Gastroesophageal sphincter (tissue), 4 donors: Measurements from ENCODE around the gene KNDC1. TPM values are rescaled to one million over a fixed set of nuclear protein-coding genes. Genes with fewer than 3 reads are reported as not detected.

Experiments used
- ATAC-seq: fragments of 150-250 bp; one replicate; pipeline ENCODE4 v1.9.1; 2016; ENCODE audit warnings: mild to moderate bottlenecking, moderate library complexity
- H3K27ac ChIP-seq, 4 donors: fragments of 200-600 bp; sonication (generic) in 3 of 4; 1 replicate in 3 of 4; 2 replicates in 1 of 4; pipeline ENCODE4 v1.5.1; 2016 to 2019
- H3K27me3 ChIP-seq: fragments of 200-600 bp; sonication (generic); one replicate; pipeline ENCODE4 v1.5.1; 2019
- H3K36me3 ChIP-seq, 2 donors: fragments of 200-600 bp; sonication (generic); one replicate each; pipeline ENCODE4 v1.5.1; 2019; ENCODE audit warnings: control low read depth in 1 of 2
- H3K4me1 ChIP-seq, 3 donors: fragments of 200-600 bp; sonication (generic); 1 replicate in 2 of 3; 2 replicates in 1 of 3; pipeline ENCODE4 v1.5.1; 2016 to 2019; ENCODE audit warnings: control low read depth in 2 of 3
- H3K4me3 ChIP-seq, 2 donors: fragments of 200-600 bp; sonication (generic); one replicate each; pipeline ENCODE4 v1.5.1; 2019; ENCODE audit warnings: mild to moderate bottlenecking in 1 of 2, moderate library complexity in 1 of 2
- H3K9me3 ChIP-seq, 3 donors: fragments of 200-600 bp; sonication (generic); one replicate each; pipeline ENCODE4 v1.5.1; 2017 to 2019; ENCODE audit warnings: control low read depth in 2 of 3
- CTCF ChIP-seq, 4 experiments: fragments of 200-600 bp in 2 of 4; fragments of 450-650 bp in 2 of 4; sonication (generic) in 1 of 4; IDR thresholded peaks; one replicate each; pipeline ENCODE4 v1.5.1; 2017 to 2019; ENCODE audit warnings: antibody characterized with exemption in 4 of 4, mild to moderate bottlenecking in 2 of 4, moderate library complexity in 2 of 4
- EP300 ChIP-seq: sonication (generic); formaldehyde crosslinking; IDR thresholded peaks from one replicate; pipeline ENCODE4 v1.6.1; 2017; ENCODE audit warnings: antibody characterized with exemption, mild to moderate bottlenecking
- POLR2A ChIP-seq, 2 donors: fragments of 450-650 bp; IDR thresholded peaks; one replicate each; pipeline ENCODE4 v1.6.1; 2017; ENCODE audit warnings: antibody characterized with exemption in 2 of 2, mild to moderate bottlenecking in 2 of 2, moderate library complexity in 1 of 2
- POLR2AphosphoS5 ChIP-seq: sonication (generic); formaldehyde crosslinking; IDR thresholded peaks from one replicate; pipeline ENCODE4 v1.6.1; 2017; ENCODE audit warnings: antibody characterized with exemption
- WGBS, 2 donors: methylation state at CpG; one replicate each; pipeline ENCODE4 v1.1.5; 2018; ENCODE audit warnings: low coverage in 1 of 2; 5-methylcytosine and 5-hydroxymethylcytosine counted together
- total RNA-seq, 4 donors: library from RNA; depleted of rRNA; stranded (reverse); fragments of >200 nt; gene quantifications; one replicate each; pipeline ENCODE4 v1.1.0, GENCODE V29; 2016

The KNDC1 gene
- total RNA-seq, 4 donors from 2014 or later = 0.62 to 3.4 (median 0.98) TPM

DNA sequence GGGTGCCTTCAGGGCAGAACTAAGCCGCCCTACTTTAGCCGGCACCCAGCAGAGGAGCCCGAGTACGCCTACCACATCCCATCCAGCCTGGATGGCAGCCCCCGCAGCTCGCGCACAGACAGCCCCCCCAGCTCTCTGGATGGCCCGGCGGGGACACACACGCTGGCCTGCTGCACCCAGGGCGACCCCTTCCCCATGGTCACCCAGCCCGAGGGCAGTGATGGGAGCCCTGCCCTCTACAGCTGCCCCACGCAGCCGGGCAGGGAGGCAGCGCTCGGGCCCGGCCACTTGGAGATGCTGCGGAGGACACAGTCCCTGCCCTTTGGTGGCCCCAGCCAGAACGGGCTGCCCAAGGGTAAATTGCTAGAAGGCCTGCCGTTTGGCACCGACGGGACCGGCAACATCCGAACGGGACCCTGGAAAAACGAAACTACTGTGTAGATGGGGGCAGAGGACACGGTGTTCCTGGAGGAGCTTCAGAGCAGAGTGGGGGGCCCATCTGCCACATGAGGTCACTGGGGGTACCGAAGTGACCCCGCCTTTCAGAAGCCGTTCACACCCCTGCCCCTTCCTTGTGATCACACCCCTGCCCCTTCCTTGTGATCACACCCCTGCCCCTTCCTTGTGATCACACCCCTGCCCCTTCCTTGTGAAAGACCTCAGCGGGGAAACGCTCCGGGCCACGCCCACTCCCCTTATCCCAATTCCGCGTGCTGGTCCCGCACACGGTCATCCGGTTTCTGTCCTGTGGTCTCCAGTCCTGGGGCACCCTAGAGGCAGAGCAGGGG, 30.8 kb upstream of the KNDC1 start:
- no peak overlapping the region for H3K27ac ChIP-seq
- TF ChIP-seq CTCF (IDR thresholded peaks at IDR 0.05) = no peak
- no peak for TF ChIP-seq EP300
- TF ChIP-seq POLR2AphosphoS5 = no peak
- no peak for TF ChIP-seq POLR2A (IDR thresholded peaks at IDR 0.05)
- H3K9me3 ChIP-seq = no peaks in the 10 kb centered on the region
- H3K4me3 ChIP-seq = no peak overlapping the region
- H3K27me3 ChIP-seq = peaks cover 56% of the 10 kb centered on the region
- H3K36me3 ChIP-seq = no peaks in the 10 kb centered on the region
- no CpG with 5 or more reads among the region's 39 CpGs for WGBS, 2 donors
- no peaks in the 10 kb centered on the region for H3K4me1 ChIP-seq
- no peak for ATAC-seq

DNA sequence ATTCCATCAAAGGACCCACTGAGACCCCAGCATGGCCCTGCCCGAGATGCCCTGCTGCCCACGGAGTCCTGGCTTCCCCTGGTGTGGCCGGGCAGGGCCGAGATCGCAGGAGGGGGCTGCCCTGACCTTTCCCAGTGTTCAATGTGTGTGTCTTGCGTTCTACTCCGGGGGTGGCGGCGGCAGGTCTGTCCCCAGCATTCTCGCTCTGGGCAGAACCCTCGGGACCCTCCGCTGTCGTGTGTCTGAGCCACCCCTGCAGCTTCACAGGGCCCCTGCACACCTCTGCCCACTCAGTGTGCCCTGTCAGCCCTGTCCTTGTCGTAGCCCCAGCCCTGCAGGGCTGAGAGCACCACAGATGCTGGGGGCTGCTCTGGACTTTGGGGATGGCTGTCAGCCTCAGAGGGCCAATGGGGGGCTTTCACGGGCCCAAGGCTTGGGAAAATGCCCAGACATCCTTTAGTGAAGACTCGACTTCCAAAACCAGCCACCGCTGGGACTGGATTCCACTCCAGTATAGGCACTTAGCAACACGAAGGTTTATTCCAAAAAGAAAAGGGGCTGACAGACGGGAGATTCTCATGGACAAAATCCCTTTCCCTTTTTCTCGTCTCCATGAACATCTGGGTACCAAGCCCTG, 30.0 kb upstream of the KNDC1 start:
- Histone ChIP-seq H3K4me3 (no peak overlapping the region), H3K27me3 (peaks cover 48% of the 10 kb centered on the region), H3K9me3 (no peaks in the 10 kb centered on the region), H3K36me3 (no peaks in the 10 kb centered on the region), H3K27ac (no peak overlapping the region), H3K4me1 (no peaks in the 10 kb centered on the region)
- no peak for ATAC-seq
- 16 to 32% methylated on average over 2 to 5 of the region's 20 CpGs for WGBS, 2 donors
- TF ChIP-seq POLR2AphosphoS5 (no peak), EP300 (no peak), CTCF (IDR thresholded peaks at IDR 0.05) (no peak), POLR2A (IDR thresholded peaks at IDR 0.05) (no peak)

DNA sequence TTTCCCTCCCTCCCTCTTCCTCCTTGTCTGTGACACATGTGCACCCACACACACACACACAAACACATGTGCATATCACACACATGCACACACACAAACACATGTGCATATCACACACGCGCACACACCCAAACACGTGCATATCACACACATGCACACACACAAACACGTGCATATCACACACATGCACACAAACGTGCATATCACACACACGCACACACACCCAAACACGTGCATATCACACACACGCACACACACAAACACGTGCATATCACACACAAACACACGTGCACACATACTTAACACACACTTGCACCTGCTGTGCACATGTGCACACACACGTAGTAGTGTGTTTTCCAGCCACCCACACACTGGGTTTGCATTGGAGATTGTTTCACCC, 29.4 kb upstream of the KNDC1 start:
- Histone ChIP-seq H3K4me3 (no peak overlapping the region), H3K36me3 (no peaks in the 10 kb centered on the region), H3K27me3 (peaks cover 42% of the 10 kb centered on the region), H3K27ac (no peak overlapping the region), H3K4me1 (no peaks in the 10 kb centered on the region), H3K9me3 (no peaks in the 10 kb centered on the region)
- TF ChIP-seq POLR2AphosphoS5 (no peak), EP300 (no peak), POLR2A (IDR thresholded peaks at IDR 0.05) (no peak), CTCF (IDR thresholded peaks at IDR 0.05) (no peak)
- WGBS, 2 donors = 80 to 89% methylated on average over 11 of the region's 11 CpGs
- no peak for ATAC-seq

DNA sequence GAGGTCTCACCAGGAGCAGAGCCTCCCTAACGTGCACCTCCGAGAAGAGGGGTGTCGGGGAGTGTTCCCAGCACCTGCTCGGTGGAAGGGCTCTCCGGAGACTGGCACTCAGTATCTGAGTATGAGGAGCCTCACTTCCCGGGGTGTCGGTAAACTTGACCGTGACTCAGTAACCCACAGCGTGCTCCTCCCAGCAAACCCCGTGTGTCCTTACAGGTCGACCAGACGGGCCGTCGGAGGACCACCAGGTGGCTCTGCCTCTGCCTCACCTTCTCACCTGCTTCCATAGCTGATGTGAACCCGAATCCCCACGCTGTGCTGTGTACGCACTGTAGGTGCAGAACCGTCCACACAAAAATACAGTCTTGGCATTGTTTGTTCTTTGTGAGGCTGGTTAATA, 29.0 kb upstream of the KNDC1 start:
- H3K9me3 ChIP-seq = no peaks in the 10 kb centered on the region
- peaks cover 38% of the 10 kb centered on the region for H3K27me3 ChIP-seq
- no peaks in the 10 kb centered on the region for H3K4me1 ChIP-seq
- H3K36me3 ChIP-seq = no peaks in the 10 kb centered on the region
- TF ChIP-seq POLR2A (IDR thresholded peaks at IDR 0.05) (no peak), EP300 (no peak), CTCF (IDR thresholded peaks at IDR 0.05) (no peak), POLR2AphosphoS5 (no peak)
- H3K27ac ChIP-seq = no peak overlapping the region
- ATAC-seq = no peak
- 62 to 65% methylated on average over 6 to 15 of the region's 18 CpGs for WGBS, 2 donors
- no peak overlapping the region for H3K4me3 ChIP-seq
